ENCODE results near the gene FOSL2.

Gene FOSL2

DNA sequence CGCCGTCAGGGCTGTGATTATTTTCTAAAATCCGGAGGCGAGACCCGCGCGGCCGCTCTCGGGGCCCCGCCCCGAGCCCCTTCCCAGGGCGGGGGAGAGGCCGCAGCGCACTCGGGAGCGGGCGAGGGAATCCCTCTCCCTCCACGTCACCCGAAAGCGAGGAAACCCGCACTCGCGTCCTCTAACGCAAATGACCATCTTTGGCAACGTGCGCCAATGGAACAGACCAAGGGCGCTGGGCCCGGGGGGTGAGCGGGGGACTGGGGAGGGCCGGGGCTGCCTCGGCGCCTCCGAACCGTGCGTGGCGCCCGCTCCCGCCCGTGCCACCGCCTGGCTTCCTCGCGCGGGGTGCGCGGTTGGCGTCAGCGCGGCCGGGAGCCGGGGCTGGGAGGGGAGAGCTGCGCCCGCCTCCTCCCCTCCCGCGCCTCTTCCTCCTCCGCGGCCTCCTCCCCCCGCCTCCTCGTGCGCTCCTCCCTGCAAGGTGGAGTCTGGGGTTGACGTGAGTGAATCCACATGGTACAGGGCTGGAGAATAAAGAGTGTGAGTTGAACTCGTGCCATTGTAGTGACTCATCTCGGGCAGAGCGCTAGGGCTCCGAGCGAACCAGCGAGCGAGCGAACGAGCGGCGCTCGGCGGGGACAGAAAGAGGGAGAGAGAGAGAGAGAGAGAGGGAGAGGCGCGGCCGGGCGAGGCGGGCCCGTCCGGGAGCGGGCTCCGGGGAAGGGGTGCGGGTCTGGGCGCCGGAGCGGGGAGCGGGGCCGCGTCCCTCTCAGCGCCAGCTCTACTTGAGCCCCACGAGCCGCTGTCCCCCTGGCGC, at the start of gene FOSL2:
TSS of gene FOSL2 (plus strand) at position 562 of the 817 bp plus-strand sequence. CDS start 863 bp downstream, outside the sequence.
- TF ChIP-seq, protein P1, sequence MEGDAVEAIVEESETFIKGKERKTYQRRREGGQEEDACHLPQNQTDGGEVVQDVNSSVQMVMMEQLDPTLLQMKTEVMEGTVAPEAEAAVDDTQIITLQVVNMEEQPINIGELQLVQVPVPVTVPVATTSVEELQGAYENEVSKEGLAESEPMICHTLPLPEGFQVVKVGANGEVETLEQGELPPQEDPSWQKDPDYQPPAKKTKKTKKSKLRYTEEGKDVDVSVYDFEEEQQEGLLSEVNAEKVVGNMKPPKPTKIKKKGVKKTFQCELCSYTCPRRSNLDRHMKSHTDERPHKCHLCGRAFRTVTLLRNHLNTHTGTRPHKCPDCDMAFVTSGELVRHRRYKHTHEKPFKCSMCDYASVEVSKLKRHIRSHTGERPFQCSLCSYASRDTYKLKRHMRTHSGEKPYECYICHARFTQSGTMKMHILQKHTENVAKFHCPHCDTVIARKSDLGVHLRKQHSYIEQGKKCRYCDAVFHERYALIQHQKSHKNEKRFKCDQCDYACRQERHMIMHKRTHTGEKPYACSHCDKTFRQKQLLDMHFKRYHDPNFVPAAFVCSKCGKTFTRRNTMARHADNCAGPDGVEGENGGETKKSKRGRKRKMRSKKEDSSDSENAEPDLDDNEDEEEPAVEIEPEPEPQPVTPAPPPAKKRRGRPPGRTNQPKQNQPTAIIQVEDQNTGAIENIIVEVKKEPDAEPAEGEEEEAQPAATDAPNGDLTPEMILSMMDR (IDR thresholded peaks at IDR 0.05; ENCODE audit: insufficient read depth, low read length, poor library complexity, severe bottlenecking) = no peak
- peak; percentile 92 for DNase-seq (ENCODE audit: extremely low read depth, insufficient read length)
- H3K36me3 ChIP-seq (ENCODE audit: control insufficient read depth, insufficient read depth, low read length) = no peaks in the 10 kb centered on the region
- peak within 1 kb of the TSS; percentile 72 for H3K4me3 ChIP-seq (replicated peaks; ENCODE audit: low read depth, low read length)
- no peaks in the 10 kb centered on the region; the same call in 1 of the 2 replicates for H3K27me3 ChIP-seq (replicated peaks; ENCODE audit: control insufficient read depth, insufficient read depth, low read length)

DNA sequence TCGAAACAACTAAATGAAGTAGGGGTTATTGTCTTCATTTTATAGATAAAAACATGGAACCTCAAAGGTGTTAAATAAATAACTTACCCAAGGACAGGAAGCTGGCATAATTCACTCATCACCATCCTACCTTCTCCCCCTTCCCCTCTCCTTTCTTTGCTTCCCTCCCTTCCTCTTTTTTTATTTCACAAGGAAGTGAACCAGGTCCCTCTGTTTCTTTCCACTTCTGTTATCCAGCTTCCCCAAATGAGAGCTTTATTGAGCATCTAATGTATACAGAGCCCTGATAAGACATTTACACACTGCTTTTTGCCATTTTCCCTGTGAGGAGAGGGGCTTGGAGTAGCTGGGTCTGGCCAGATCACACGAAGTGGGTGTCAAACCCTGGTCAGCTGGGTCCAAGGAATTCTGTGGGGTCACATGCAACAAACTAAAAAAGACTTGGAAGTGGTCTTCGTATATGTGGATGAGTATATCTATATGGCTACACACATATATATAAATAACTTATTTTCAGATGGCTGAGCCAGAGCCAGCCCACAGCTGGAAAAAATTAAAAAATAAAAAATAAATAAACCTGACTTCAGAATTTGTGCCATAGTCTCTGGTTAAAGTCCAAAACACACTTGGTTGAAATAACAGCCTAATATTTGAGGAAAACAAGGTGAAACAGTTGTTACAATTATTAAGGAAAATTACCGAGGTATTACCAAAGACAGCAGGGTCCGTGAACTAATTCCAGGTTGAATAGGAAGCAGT, 49.3 kb upstream of the FOSL2 start:
- Histone ChIP-seq H3K36me3 (ENCODE audit: control insufficient read depth, insufficient read depth, low read length) (no peaks in the 10 kb centered on the region; the same call in none of the 2 replicates), H3K4me3 (replicated peaks; ENCODE audit: low read depth, low read length) (no peak overlapping the region), H3K27me3 (replicated peaks; ENCODE audit: control insufficient read depth, insufficient read depth, low read length) (no peaks in the 10 kb centered on the region)
- no peak for DNase-seq (ENCODE audit: extremely low read depth, insufficient read length)
- TF ChIP-seq, protein P1 (IDR thresholded peaks at IDR 0.05; ENCODE audit: insufficient read depth, low read length, poor library complexity, severe bottlenecking) = no peak

DNA sequence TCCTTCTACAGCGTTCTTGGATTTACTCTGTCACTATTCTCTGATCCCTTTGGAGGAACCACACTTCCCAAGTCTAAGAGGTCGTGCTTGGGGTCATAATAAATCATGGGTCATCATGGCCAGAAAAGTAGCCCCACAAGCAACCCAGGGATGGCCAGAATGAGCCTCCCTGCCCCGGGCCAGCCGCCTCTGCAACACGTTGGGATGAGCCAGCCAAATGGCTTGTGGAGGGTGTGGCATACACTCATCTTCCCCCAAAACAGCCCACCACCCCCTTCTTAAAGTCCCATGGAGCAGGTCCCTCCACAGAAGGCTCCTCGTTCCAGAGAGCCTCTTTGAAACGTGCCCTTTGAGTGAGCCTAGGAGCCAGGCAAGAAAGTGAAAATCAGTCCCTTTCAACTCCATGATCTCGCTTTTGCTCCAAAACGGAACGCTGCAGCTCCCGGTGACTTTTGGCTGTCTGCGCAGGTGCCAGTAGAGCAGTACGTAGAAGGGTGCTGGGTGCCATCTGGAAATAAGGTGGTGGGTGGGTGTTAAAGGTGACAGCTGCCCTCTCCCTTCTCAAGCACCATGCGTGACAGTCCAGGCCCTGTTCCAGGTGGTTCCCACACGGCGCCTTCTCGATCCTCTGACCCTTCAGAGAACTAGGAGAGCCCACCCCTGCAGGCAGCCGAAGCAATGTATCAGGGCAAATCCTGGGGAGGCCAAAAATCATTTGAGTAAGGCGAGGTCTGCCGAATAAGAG, 48.5 kb upstream of the FOSL2 start:
- H3K4me3 ChIP-seq (replicated peaks; ENCODE audit: low read depth, low read length) = no peak overlapping the region
- no peak for DNase-seq (ENCODE audit: extremely low read depth, insufficient read length)
- TF ChIP-seq, protein P1 (IDR thresholded peaks at IDR 0.05; ENCODE audit: insufficient read depth, low read length, poor library complexity, severe bottlenecking) = no peak

DNA sequence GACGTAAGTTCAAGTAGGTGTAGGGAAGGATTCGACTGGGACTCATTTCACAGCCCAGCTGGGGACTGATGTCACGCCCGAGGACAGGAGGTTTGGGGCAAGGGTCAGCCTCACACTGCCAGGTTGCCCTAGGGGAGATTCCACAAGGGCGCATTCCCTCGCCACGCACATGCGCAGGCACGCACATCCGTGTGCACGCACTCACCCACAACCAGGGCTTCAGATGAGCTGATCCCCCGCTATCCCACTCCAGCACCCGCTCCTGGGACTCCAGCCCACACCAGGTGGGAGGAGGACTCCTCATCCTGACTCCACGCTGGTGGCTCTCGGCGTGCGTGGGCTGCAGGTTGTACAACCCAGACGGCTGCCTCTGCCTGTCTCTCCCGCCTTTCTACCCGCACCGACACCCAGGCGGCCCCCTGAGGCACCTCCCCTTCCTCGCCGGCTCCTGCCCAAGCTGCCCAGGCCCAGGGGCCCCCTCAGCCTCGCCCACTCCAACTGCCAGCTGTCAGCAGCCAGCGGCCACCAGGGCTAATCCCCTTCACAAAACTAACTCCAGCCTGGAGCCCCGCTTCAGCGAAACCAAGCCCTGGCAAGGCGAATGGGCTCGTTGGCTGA, 47.8 kb upstream of the FOSL2 start:
- Histone ChIP-seq H3K36me3 (ENCODE audit: control insufficient read depth, insufficient read depth, low read length) (no peaks in the 10 kb centered on the region; the same call in 1 of the 2 replicates), H3K27me3 (replicated peaks; ENCODE audit: control insufficient read depth, insufficient read depth, low read length) (no peaks in the 10 kb centered on the region), H3K4me3 (replicated peaks; ENCODE audit: low read depth, low read length) (no peak overlapping the region)
- TF ChIP-seq, protein P1 (IDR thresholded peaks at IDR 0.05; ENCODE audit: insufficient read depth, low read length, poor library complexity, severe bottlenecking) = no peak
- DNase-seq (ENCODE audit: extremely low read depth, insufficient read length) = no peak

More for the DNA sequence above, 48.5 kb upstream of the FOSL2 start:
- Histone ChIP-seq H3K36me3 (ENCODE audit: control insufficient read depth, insufficient read depth, low read length) (no peaks in the 10 kb centered on the region; the same call in none of the 2 replicates), H3K27me3 (replicated peaks; ENCODE audit: control insufficient read depth, insufficient read depth, low read length) (no peaks in the 10 kb centered on the region)

DNA sequence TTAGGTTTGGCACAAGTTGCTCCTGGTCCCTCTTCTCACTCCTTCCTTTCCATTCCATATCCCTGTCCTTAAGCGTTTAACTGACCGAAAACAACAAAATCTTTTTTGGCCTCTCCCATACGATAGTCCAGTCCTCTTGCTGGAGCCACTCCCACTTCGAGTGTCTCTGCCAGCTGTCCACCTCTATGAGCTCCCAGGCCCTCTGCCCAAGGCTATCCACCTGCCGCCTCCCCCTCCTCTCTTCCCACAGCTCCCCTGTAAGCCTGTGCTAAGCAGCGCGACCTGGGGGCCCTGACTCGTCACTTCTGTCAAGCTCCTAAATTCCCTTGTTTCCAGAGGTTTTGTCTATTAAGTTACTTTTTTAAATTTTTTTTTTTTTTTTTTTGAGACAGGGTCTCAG, 47.0 kb upstream of the FOSL2 start:
- TF ChIP-seq, protein P1 (IDR thresholded peaks at IDR 0.05; ENCODE audit: insufficient read depth, low read length, poor library complexity, severe bottlenecking) = no peak
- Histone ChIP-seq H3K27me3 (replicated peaks; ENCODE audit: control insufficient read depth, insufficient read depth, low read length) (no peaks in the 10 kb centered on the region), H3K36me3 (ENCODE audit: control insufficient read depth, insufficient read depth, low read length) (no peaks in the 10 kb centered on the region), H3K4me3 (replicated peaks; ENCODE audit: low read depth, low read length) (no peak overlapping the region)
- DNase-seq (ENCODE audit: extremely low read depth, insufficient read length) = no peak
